PC-3 (cell line): ENCODE results near the gene CDHR3. TPM values are rescaled to one million over a fixed set of nuclear protein-coding genes. Genes with fewer than 3 reads are reported as not detected.
A peak's percentile ranks its signal among the peaks of the same experiment; 100 is the strongest.

Source experiments
- ATAC-seq: fragments of 200-7000 bp; cut with Tn5 transposase; 2 replicates; pipeline ENCODE4 v1.9.1; 2020; ENCODE audit warnings: mild to moderate bottlenecking, moderate library complexity
- BruUV-seq: library from RNA; stranded (reverse); fragments of 400-500 nt; replicated peaks from 2 replicates; lab custom pipeline; 2021; lab: Mats Ljungman, UMichigan
- CTCF ChIA-PET: fragments of 300-600 bp; sonication (Branson Sonifier 250); formaldehyde crosslinking; loops from one replicate; lab custom pipeline; 2022; ENCODE audit warnings: antibody characterized with exemption; lab: Charles Lee
- POLR2A ChIA-PET: fragments of 300-600 bp; sonication (Branson Sonifier 250); formaldehyde crosslinking; loops from one replicate; lab custom pipeline; 2022; ENCODE audit warnings: antibody characterized with exemption; ENCODE audit not compliant: unreplicated experiment; lab: Charles Lee
- DNase-seq: peaks from one replicate; pipeline ENCODE4 v3.0.0-alpha.2; 2015
- H2AFZ ChIP-seq: fragments of 300-600 bp; sonication (generic); 2 replicates; pipeline ENCODE4 v1.6.0; 2016; ENCODE audit warnings: antibody characterized with exemption, low read length
- H3F3A ChIP-seq: fragments of 300-600 bp; sonication (generic); one replicate; pipeline ENCODE4 v1.6.0; 2017; ENCODE audit warnings: antibody characterized with exemption, low read length, control low read depth, mild to moderate bottlenecking; ENCODE audit not compliant: unreplicated experiment
- H3K27ac ChIP-seq: fragments of 300-600 bp; sonication (generic); 2 replicates; pipeline ENCODE4 v1.5.1; 2016; ENCODE audit warnings: mild to moderate bottlenecking, low read length
- H3K27me3 ChIP-seq: fragments of 300-600 bp; sonication (generic); 2 replicates; pipeline ENCODE4 v1.6.1; 2016; ENCODE audit warnings: low read length, mixed read lengths
- H3K36me3 ChIP-seq: fragments of 300-600 bp; sonication (generic); 2 replicates; pipeline ENCODE4 v1.6.1; 2016; ENCODE audit warnings: low read depth, mixed run types, low read length, mixed read lengths
- H3K4me1 ChIP-seq: fragments of 300-600 bp; sonication (generic); 2 replicates; pipeline ENCODE4 v1.5.1; 2016; ENCODE audit warnings: low read length; ENCODE audit not compliant: insufficient read depth
- H3K4me2 ChIP-seq: fragments of 300-600 bp; sonication (generic); 2 replicates; pipeline ENCODE4 v1.6.0; 2016; ENCODE audit warnings: low read length
- H3K4me3 ChIP-seq: fragments of 300-600 bp; sonication (generic); 2 replicates; pipeline ENCODE4 v1.5.1; 2016; ENCODE audit warnings: mild to moderate bottlenecking, low read length, mixed read lengths
- H3K79me2 ChIP-seq: fragments of 300-600 bp; sonication (generic); 2 replicates; pipeline ENCODE4 v1.6.1; 2017; ENCODE audit warnings: low read length, mixed read lengths
- H3K9ac ChIP-seq: fragments of 300-600 bp; sonication (generic); 2 replicates; pipeline ENCODE4 v1.6.0; 2016; ENCODE audit warnings: mild to moderate bottlenecking, low read length
- H3K9me2 ChIP-seq: fragments of 300-600 bp; sonication (generic); replicated peaks from 2 replicates; pipeline ENCODE4 v1.6.1; 2016; ENCODE audit warnings: mixed run types, low read length, mixed read lengths
- H3K9me3 ChIP-seq: fragments of 300-600 bp; sonication (generic); 2 replicates; pipeline ENCODE4 v1.6.1; 2016; ENCODE audit warnings: low read length, mixed read lengths
- H4K20me1 ChIP-seq: fragments of 300-600 bp; sonication (generic); 2 replicates; pipeline ENCODE4 v1.6.1; 2016; ENCODE audit warnings: low read length, mixed read lengths
- EZH2 ChIP-seq: fragments of 300-600 bp; sonication (generic); IDR thresholded peaks from one replicate; pipeline ENCODE4 v1.6.1; 2017; ENCODE audit warnings: antibody characterized with exemption, mild to moderate bottlenecking, low read length; ENCODE audit not compliant: unreplicated experiment
- EZH2phosphoT487 ChIP-seq: fragments of 300-600 bp; sonication (generic); IDR thresholded peaks from 2 replicates; pipeline ENCODE4 v1.6.1; 2018; ENCODE audit warnings: mild to moderate bottlenecking, antibody characterized with exemption, low read length, borderline replicate concordance
- intact Hi-C: fragments of 100-400 bp; cut with micrococcal nuclease; formaldehyde crosslinking; loops from 2 replicates; pipeline ENCODE4 v1.9.0; 2023
- total RNA-seq: library from RNA; depleted of rRNA; stranded (reverse); fragments of >200 nt; gene quantifications from 2 replicates; pipeline ENCODE4 v1.2.3, GENCODE V29; 2014
- TF ChIP-seq, protein P1 (sequence below): fragments of 300-600 bp; sonication (generic); conservative IDR thresholded peaks from 2 replicates; pipeline ENCODE4 v1.5.1; 2017; ENCODE audit warnings: antibody characterized with exemption, low read depth, mild to moderate bottlenecking, low read length

CDHR3 gene
- total RNA-seq, 1 experiment from 2014 or later: 9.8 TPM

DNA sequence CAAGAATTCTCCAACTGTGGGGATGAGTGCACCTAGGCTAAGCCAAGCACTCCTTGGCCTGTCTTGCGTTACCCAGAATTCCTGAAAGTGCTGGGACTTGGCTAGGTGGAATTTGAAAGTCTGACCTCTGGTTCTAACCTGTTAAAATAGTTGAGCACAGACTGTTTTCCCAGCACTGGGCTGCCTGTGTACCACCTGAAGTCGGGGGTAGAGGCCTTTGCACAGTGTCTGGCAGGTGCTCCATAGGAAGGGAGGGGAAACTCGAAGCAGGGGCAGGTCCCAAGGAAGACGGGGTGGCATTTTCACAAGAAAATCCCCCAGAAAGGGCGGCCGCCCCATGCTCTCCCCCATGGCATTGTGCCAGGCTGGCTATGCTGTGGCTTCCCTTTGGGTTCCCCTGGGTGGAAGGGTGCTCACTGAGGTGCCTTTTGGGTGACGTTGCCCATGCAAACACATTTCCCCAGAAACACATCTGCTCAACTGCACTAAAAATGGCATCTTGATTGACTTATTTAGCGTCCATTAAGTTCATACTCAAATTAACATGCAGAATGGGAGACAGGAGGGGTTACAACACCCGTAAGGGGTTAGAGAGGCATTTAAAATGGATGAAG lies 86.2 kb downstream of the CDHR3 start:
- no TSS peak for BruUV-seq
- Histone ChIP-seq H3K36me3 (no peaks in the 10 kb centered on the region), H3K9me2 (no peaks in the 10 kb centered on the region), H3K9ac (no peak overlapping the region), H3K9me3 (no peaks in the 10 kb centered on the region), H3K27ac (no peak overlapping the region), H3K4me2 (no peak overlapping the region), H3K4me1 (peaks cover 14% of the 10 kb centered on the region), H3K27me3 (no peaks in the 10 kb centered on the region), H3F3A (no peaks in the 10 kb centered on the region), H4K20me1 (no peaks in the 10 kb centered on the region), H3K4me3 (no peak overlapping the region), H3K79me2 (no peaks in the 10 kb centered on the region), H2AFZ (no peak overlapping the region)
- DNase-seq: no peak
- TF ChIP-seq, protein P1, sequence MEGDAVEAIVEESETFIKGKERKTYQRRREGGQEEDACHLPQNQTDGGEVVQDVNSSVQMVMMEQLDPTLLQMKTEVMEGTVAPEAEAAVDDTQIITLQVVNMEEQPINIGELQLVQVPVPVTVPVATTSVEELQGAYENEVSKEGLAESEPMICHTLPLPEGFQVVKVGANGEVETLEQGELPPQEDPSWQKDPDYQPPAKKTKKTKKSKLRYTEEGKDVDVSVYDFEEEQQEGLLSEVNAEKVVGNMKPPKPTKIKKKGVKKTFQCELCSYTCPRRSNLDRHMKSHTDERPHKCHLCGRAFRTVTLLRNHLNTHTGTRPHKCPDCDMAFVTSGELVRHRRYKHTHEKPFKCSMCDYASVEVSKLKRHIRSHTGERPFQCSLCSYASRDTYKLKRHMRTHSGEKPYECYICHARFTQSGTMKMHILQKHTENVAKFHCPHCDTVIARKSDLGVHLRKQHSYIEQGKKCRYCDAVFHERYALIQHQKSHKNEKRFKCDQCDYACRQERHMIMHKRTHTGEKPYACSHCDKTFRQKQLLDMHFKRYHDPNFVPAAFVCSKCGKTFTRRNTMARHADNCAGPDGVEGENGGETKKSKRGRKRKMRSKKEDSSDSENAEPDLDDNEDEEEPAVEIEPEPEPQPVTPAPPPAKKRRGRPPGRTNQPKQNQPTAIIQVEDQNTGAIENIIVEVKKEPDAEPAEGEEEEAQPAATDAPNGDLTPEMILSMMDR: no peak
- TF ChIP-seq EZH2phosphoT487: no peak
- TF ChIP-seq EZH2: no peak
- ChIA-PET POLR2A (no interaction called here), CTCF (interaction anchor here (2.6 kb wide), 1 partner anchor 105 kb away, joined by 10 read pairs; no protein-coding TSS in a partner anchor)
- no peak for ATAC-seq
- intact Hi-C loops: loop anchor here (10.0 kb wide), 1 partner anchor 654 kb away; no protein-coding TSS in a partner anchor

DNA sequence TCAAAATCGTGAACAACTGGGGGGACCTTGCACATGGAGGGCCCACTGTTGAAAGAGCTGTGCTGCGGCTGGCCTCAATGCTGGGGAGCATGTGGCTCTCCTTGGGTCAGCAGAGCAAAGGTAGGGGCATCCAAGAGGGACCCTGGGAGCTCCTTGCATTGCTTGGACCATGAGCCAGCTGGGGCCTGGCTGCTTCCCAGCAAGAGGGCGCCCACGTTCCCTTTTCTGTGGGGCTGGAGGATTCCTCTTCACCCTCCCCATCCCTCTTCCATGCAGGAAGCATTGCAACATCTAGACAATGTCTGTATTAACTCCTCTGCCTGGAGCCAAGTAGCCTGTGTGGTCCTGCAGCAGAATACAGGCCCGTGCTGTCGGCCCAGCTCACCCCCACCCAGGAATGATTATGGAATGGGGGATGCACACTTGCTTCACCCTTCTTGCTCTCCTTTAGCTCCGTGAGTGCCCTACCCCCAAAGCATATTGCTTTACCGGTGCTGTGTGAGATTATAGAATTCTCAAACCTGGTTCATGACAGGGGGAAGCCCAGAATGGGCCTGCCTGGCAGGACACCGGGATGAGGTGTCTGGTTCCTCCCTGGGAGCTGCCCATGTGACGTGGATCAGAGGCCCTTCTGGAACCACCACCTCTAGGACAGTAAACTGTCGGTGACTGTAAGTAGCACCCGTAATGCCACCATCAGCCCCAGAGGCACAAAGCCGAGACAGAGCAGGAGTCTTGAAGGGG lies 87.1 kb downstream of the CDHR3 start:
- Histone ChIP-seq H3K27ac (no peak overlapping the region), H3K36me3 (no peaks in the 10 kb centered on the region), H3F3A (no peaks in the 10 kb centered on the region), H4K20me1 (no peaks in the 10 kb centered on the region), H3K4me1 (peaks cover 14% of the 10 kb centered on the region), H3K9me3 (no peaks in the 10 kb centered on the region), H3K9ac (no peak overlapping the region), H3K9me2 (no peaks in the 10 kb centered on the region), H3K79me2 (no peaks in the 10 kb centered on the region), H3K27me3 (no peaks in the 10 kb centered on the region), H2AFZ (peak overlapping the region; percentile 47; the same call in 1 of the 2 replicates), H3K4me2 (peak overlapping the region; percentile 46), H3K4me3 (no peak overlapping the region)
- POLR2A ChIA-PET: interaction anchor here (0.5 to 0.6 kb wide), 3 partner anchors 34 to 518 kb away, joined by 3 to 4 read pairs (median 3); partner anchors contain the start of gene RINT1
- peak; percentile 23 for ATAC-seq
- intact Hi-C loops: loop anchor here (10.0 kb wide), 1 partner anchor 415 kb away; no protein-coding TSS in a partner anchor
- DNase-seq: peak; percentile 50
- CTCF ChIA-PET: interaction anchor here (2.6 kb wide), 1 partner anchor 104 kb away, joined by 10 read pairs; no protein-coding TSS in a partner anchor
- no peak for TF ChIP-seq EZH2
- no peak for TF ChIP-seq EZH2phosphoT487
- TF ChIP-seq, protein P1: peak; percentile 41
- no TSS peak for BruUV-seq
